DND-41 (cell line): ENCODE results near the gene EMC8.

Experiments used
- ATAC-seq: fragments of 200-7000 bp; cut with Tn5 transposase; 3 replicates; pipeline ENCODE4 v1.9.1; 2021; ENCODE audit warnings: low read depth; ENCODE audit not compliant: insufficient read depth
- DNase-seq: peaks from one replicate; pipeline ENCODE4 v3.0.0-alpha.2; 2020
- H2AFZ ChIP-seq: 2 replicates; pipeline ENCODE4 v1.6.0; 2012; ENCODE audit warnings: low read depth, low read length
- H3K27ac ChIP-seq: 2 replicates; pipeline ENCODE4 v1.5.1; 2012; ENCODE audit warnings: low read length, inconsistent platforms
- H3K27me3 ChIP-seq: fragments of 200-600 bp; sonication (generic); 2 replicates; pipeline ENCODE4 v1.6.0; 2012; ENCODE audit warnings: low read length, mild to moderate bottlenecking, inconsistent platforms; ENCODE audit not compliant: insufficient read depth, poor library complexity
- H3K36me3 ChIP-seq: 2 replicates; pipeline ENCODE4 v1.5.1; 2012; ENCODE audit warnings: low read length, inconsistent platforms; ENCODE audit not compliant: insufficient read depth
- H3K4me1 ChIP-seq: 2 replicates; pipeline ENCODE4 v1.5.1; 2012; ENCODE audit warnings: mild to moderate bottlenecking, low read length; ENCODE audit not compliant: insufficient read depth
- H3K4me2 ChIP-seq: 2 replicates; pipeline ENCODE4 v1.6.0; 2012; ENCODE audit warnings: mild to moderate bottlenecking, moderate library complexity, low read length, inconsistent platforms; ENCODE audit not compliant: insufficient read depth
- H3K4me3 ChIP-seq, 2 experiments: fragments of 200-600 bp in 1 of 2; shearing (Covaris generic) in 1 of 2; 2 replicates each; pipeline ENCODE4 v1.5.1; 2012 to 2016; ENCODE audit warnings: inconsistent platforms in 2 of 2, low read length in 2 of 2, mild to moderate bottlenecking in 2 of 2, low read depth in 1 of 2, moderate library complexity in 1 of 2
- H3K79me2 ChIP-seq: 2 replicates; pipeline ENCODE4 v1.6.0; 2012; ENCODE audit warnings: low read length, inconsistent platforms; ENCODE audit not compliant: insufficient read depth
- H3K9ac ChIP-seq: 2 replicates; pipeline ENCODE4 v1.6.0; 2012; ENCODE audit warnings: low read depth, mild to moderate bottlenecking, inconsistent platforms, low read length, moderate library complexity
- H3K9me3 ChIP-seq: 2 replicates; pipeline ENCODE4 v1.5.1; 2012; ENCODE audit warnings: low read length, moderate library complexity, mild to moderate bottlenecking, inconsistent platforms; ENCODE audit not compliant: insufficient read depth, severe bottlenecking
- H4K20me1 ChIP-seq: 2 replicates; pipeline ENCODE4 v1.6.0; 2012; ENCODE audit warnings: low read length; ENCODE audit not compliant: insufficient read depth
- CTCF ChIP-seq: IDR thresholded peaks from 2 replicates; pipeline ENCODE4 v1.5.1; 2012; ENCODE audit warnings: borderline replicate concordance, low read length, moderate library complexity, mild to moderate bottlenecking; ENCODE audit not compliant: poor library complexity, severe bottlenecking; ENCODE audit errors: extremely low read depth
- EZH2 ChIP-seq: IDR thresholded peaks from 3 replicates; pipeline ENCODE4 v1.6.1; 2012; ENCODE audit warnings: borderline replicate concordance, low read depth, mild to moderate bottlenecking, moderate library complexity, low read length, inconsistent platforms; ENCODE audit not compliant: severe bottlenecking

The EMC8 gene

DNA sequence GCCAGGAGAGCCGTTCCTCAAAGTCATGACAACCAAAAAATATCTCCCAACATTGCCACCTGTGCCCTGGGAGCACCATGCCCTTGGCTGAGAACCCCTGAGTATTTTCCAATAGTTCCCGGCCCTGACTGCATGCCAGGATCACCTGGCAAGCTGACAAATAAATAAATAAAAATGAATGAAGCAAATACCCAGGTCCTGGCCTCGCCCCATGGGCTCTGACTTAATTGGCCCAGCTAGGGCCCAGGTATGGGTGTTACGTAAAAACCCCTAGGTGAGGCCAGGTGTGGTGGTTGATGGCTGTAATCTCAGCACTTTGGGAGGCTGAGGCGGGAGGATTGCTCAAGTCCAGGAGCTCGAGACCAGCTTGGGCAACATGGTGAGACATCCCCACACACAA is 45.8 kb downstream of the EMC8 start:
- H3K9ac ChIP-seq = no peak overlapping the region
- H2AFZ ChIP-seq = no peak overlapping the region
- ATAC-seq = no peak
- H3K79me2 ChIP-seq = no peaks in the 10 kb centered on the region
- H3K27ac ChIP-seq = no peak overlapping the region
- H3K9me3 ChIP-seq = no peaks in the 10 kb centered on the region
- TF ChIP-seq EZH2 = no peak
- TF ChIP-seq CTCF = no peak
- no peak overlapping the region for H3K4me2 ChIP-seq
- H3K4me1 ChIP-seq = peaks cover 11% of the 10 kb centered on the region
- peaks cover 30% of the 10 kb centered on the region for H3K27me3 ChIP-seq
- no peak for DNase-seq
- H3K36me3 ChIP-seq = no peaks in the 10 kb centered on the region
- no peak overlapping the region for H3K4me3 ChIP-seq
- H4K20me1 ChIP-seq = peaks cover 10% of the 10 kb centered on the region; the same call in 1 of the 2 replicates

- Histone ChIP-seq H3K27me3 (peaks cover 30% of the 10 kb centered on the region), H3K4me1 (peaks cover 11% of the 10 kb centered on the region), H3K4me3 (no peak overlapping the region), H2AFZ (no peak overlapping the region), H3K9ac (no peak overlapping the region), H3K36me3 (no peaks in the 10 kb centered on the region), H3K9me3 (no peaks in the 10 kb centered on the region), H3K79me2 (no peaks in the 10 kb centered on the region), H3K27ac (no peak overlapping the region), H3K4me2 (no peak overlapping the region), H4K20me1 (peaks cover 10% of the 10 kb centered on the region; the same call in 1 of the 2 replicates)
- DNase-seq (no peak), ATAC-seq (no peak)
- TF ChIP-seq CTCF (no peak), EZH2 (no peak)
Observed at GRCh38 chr16:85752511-85753420, 46.6 kb downstream of the EMC8 start.

DNA sequence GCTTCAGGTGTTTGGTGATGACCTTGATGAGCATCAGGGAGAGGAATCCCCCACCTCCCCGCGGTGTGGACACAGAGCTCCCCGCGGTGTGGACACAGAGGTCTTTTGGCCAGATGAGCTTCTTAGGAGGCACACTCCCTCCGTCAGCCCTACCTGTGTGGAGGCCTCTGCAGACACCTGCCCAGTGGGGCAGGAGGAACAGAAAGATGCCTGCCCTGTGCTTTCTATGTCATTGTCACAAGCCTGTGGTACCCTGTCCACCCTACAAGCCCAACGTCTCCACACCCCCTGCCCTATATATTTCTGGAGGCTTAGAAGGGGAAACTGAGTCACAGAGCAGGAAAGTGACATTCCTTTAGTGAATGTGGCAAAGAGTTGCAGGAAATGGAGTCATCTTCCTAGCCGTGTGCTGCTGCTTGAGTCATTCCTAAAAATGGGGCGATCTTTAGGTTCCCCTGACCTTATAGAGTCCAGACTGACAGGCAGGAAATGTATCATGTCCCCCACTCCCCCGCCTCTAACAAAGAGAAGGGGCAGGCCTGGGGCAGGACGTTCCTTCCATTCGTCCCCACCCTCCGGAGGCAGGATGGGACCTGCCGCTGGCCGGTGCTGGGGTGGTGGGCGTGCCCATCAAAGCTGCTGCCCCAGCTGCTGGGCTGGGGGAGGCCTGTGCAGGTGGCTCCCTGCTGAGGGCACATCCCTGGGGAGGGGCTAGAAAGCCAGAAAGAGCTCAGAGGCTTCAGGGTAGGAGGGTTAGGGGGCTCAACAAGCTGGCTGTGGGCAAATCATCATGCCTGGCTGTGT is 47.4 kb downstream of the EMC8 start:
- Histone ChIP-seq H4K20me1 (peaks cover 10% of the 10 kb centered on the region; the same call in 1 of the 2 replicates), H3K27me3 (peaks cover 31% of the 10 kb centered on the region), H3K4me3 (no peak overlapping the region)

More for the DNA sequence above, 47.4 kb downstream of the EMC8 start:
- H3K36me3 ChIP-seq = no peaks in the 10 kb centered on the region
- peaks cover 11% of the 10 kb centered on the region for H3K4me1 ChIP-seq
- no peaks in the 10 kb centered on the region for H3K79me2 ChIP-seq
- no peak overlapping the region for H3K4me2 ChIP-seq
- no peak overlapping the region for H3K9ac ChIP-seq
- DNase-seq = no peak
- no peak for ATAC-seq
- no peaks in the 10 kb centered on the region for H3K9me3 ChIP-seq
- no peak overlapping the region for H3K27ac ChIP-seq
- TF ChIP-seq EZH2 (no peak), CTCF (no peak)
- no peak overlapping the region for H2AFZ ChIP-seq
